Loucy (cell line): ENCODE results near the gene KCNN3.
A peak's percentile ranks its signal among the peaks of the same experiment; 100 is the strongest.

Source experiments
- H2AFZ ChIP-seq: fragments of 200-600 bp; sonication (generic); 2 replicates; pipeline ENCODE4 v1.6.0; 2016; ENCODE audit warnings: antibody characterized with exemption, mild to moderate bottlenecking, low read length, moderate library complexity
- H3F3A ChIP-seq: fragments of 200-600 bp; 2 replicates; pipeline ENCODE4 v1.6.0; 2016; ENCODE audit warnings: antibody characterized with exemption, low read depth, mild to moderate bottlenecking
- H3K27me3 ChIP-seq: fragments of 200-600 bp; sonication (generic); 2 replicates; pipeline ENCODE4 v1.6.1; 2014; ENCODE audit warnings: low read length, mild to moderate bottlenecking; ENCODE audit not compliant: insufficient read depth, poor library complexity, severe bottlenecking
- H3K36me3 ChIP-seq: fragments of 200-600 bp; sonication (generic); 2 replicates; pipeline ENCODE4 v1.6.1; 2016; ENCODE audit warnings: low read length; ENCODE audit not compliant: insufficient read depth
- H3K4me1 ChIP-seq: fragments of 200-600 bp; sonication (generic); 2 replicates; pipeline ENCODE4 v1.5.1; 2014; ENCODE audit warnings: low read length, mild to moderate bottlenecking; ENCODE audit not compliant: insufficient read depth, poor library complexity, severe bottlenecking
- H3K4me2 ChIP-seq: fragments of 200-600 bp; sonication (generic); 2 replicates; pipeline ENCODE4 v1.6.0; 2014; ENCODE audit warnings: antibody characterized with exemption, low read length, low read depth, mild to moderate bottlenecking; ENCODE audit not compliant: poor library complexity, severe bottlenecking
- H3K4me3 ChIP-seq: fragments of 200-600 bp; sonication (generic); 2 replicates; pipeline ENCODE4 v1.5.1; 2014; ENCODE audit warnings: low read length, mild to moderate bottlenecking, mixed read lengths; ENCODE audit not compliant: poor library complexity, severe bottlenecking
- H3K79me2 ChIP-seq: fragments of 200-600 bp; sonication (generic); 2 replicates; pipeline ENCODE4 v1.6.1; 2014; ENCODE audit warnings: low read length; ENCODE audit not compliant: insufficient read depth
- H3K9ac ChIP-seq: fragments of 200-600 bp; sonication (generic); 2 replicates; pipeline ENCODE4 v1.6.0; 2014; ENCODE audit warnings: mild to moderate bottlenecking, low read depth, low read length, moderate library complexity; ENCODE audit not compliant: poor library complexity, severe bottlenecking
- H3K9me2 ChIP-seq: fragments of 200-600 bp; sonication (generic); replicated peaks from 2 replicates; pipeline ENCODE4 v1.6.1; 2016; ENCODE audit warnings: low read depth, low read length, mixed read lengths
- H3K9me3 ChIP-seq: fragments of 200-600 bp; sonication (generic); 2 replicates; pipeline ENCODE4 v1.6.1; 2014; ENCODE audit warnings: mild to moderate bottlenecking, antibody characterized with exemption, low read length, low read depth; ENCODE audit not compliant: insufficient read depth
- H4K20me1 ChIP-seq: fragments of 200-600 bp; sonication (generic); 2 replicates; pipeline ENCODE4 v1.6.0; 2014; ENCODE audit warnings: antibody characterized with exemption, low read length, mild to moderate bottlenecking; ENCODE audit not compliant: insufficient read depth, poor library complexity, severe bottlenecking
- CTCF ChIP-seq: fragments of 200-600 bp; sonication (generic); conservative IDR thresholded peaks from 2 replicates; pipeline ENCODE4 v1.5.1; 2014; ENCODE audit warnings: mild to moderate bottlenecking, antibody characterized with exemption, low read length
- EZH2phosphoT487 ChIP-seq: fragments of 200-600 bp; IDR thresholded peaks from 2 replicates; pipeline ENCODE4 v1.6.1; 2018; ENCODE audit warnings: antibody characterized with exemption, mild to moderate bottlenecking, moderate library complexity, borderline replicate concordance

Gene KCNN3

GRCh38 chr1:154808909-154809262 is 61.2 kb downstream of the KCNN3 start:
- H3K79me2 ChIP-seq: no peaks in the 10 kb centered on the region
- no peaks in the 10 kb centered on the region for H3F3A ChIP-seq
- H3K4me1 ChIP-seq: peaks cover 39% of the 10 kb centered on the region
- no peaks in the 10 kb centered on the region for H3K27me3 ChIP-seq
- H3K9me3 ChIP-seq: no peaks in the 10 kb centered on the region
- no peak for TF ChIP-seq EZH2phosphoT487
- no peak for TF ChIP-seq CTCF
- peak overlapping the region; percentile 35 for H3K9ac ChIP-seq
- no peaks in the 10 kb centered on the region for H4K20me1 ChIP-seq
- no peak overlapping the region for H2AFZ ChIP-seq
- H3K4me2 ChIP-seq: no peak overlapping the region
- H3K4me3 ChIP-seq: no peak overlapping the region
- H3K36me3 ChIP-seq: no peaks in the 10 kb centered on the region
- H3K9me2 ChIP-seq: no peaks in the 10 kb centered on the region

GRCh38 chr1:154808261-154808908 is 61.7 kb downstream of the KCNN3 start:
- H3K27me3 ChIP-seq: no peaks in the 10 kb centered on the region
- no peak overlapping the region for H3K4me2 ChIP-seq
- TF ChIP-seq CTCF: no peak
- TF ChIP-seq EZH2phosphoT487: no peak

GRCh38 chr1:154807048-154807591 is 63.0 kb downstream of the KCNN3 start:
- H3K4me3 ChIP-seq: no peak overlapping the region
- no peak overlapping the region for H3K9ac ChIP-seq
- TF ChIP-seq CTCF: no peak
- peaks cover 39% of the 10 kb centered on the region for H3K4me1 ChIP-seq
- no peaks in the 10 kb centered on the region for H3K9me3 ChIP-seq
- no peaks in the 10 kb centered on the region for H3F3A ChIP-seq
- H4K20me1 ChIP-seq: no peaks in the 10 kb centered on the region
- no peak overlapping the region for H2AFZ ChIP-seq
- H3K4me2 ChIP-seq: no peak overlapping the region
- H3K27me3 ChIP-seq: no peaks in the 10 kb centered on the region
- no peaks in the 10 kb centered on the region for H3K79me2 ChIP-seq
- H3K9me2 ChIP-seq: no peaks in the 10 kb centered on the region
- no peaks in the 10 kb centered on the region for H3K36me3 ChIP-seq

More at GRCh38 chr1:154808261-154808908, 61.7 kb downstream of the KCNN3 start:
- Histone ChIP-seq H3K9ac (no peak overlapping the region), H3K79me2 (no peaks in the 10 kb centered on the region), H4K20me1 (no peaks in the 10 kb centered on the region), H2AFZ (no peak overlapping the region), H3K9me3 (no peaks in the 10 kb centered on the region), H3F3A (no peaks in the 10 kb centered on the region), H3K9me2 (no peaks in the 10 kb centered on the region), H3K4me3 (no peak overlapping the region), H3K4me1 (peaks cover 39% of the 10 kb centered on the region), H3K36me3 (no peaks in the 10 kb centered on the region)
